Amniotic stem cell (primary cell): ENCODE measurements around the gene GPR141.

Experiments used
- DNase-seq: peaks from one replicate; lab custom pipeline; 2025; lab: John Stamatoyannopoulos, UW

The GPR141 gene

GRCh38 chr7:37732888-37733287 lies 49.3 kb downstream of the GPR141 start:
- no peak for DNase-seq

- no peak for DNase-seq
Observed at GRCh38 chr7:37735196-37735595, 51.6 kb downstream of the GPR141 start.

GRCh38 chr7:37738321-37738720 lies 54.8 kb downstream of the GPR141 start:
- no peak for DNase-seq

- no peak for DNase-seq
Observed at GRCh38 chr7:37740398-37740797, 56.8 kb downstream of the GPR141 start.

DNA sequence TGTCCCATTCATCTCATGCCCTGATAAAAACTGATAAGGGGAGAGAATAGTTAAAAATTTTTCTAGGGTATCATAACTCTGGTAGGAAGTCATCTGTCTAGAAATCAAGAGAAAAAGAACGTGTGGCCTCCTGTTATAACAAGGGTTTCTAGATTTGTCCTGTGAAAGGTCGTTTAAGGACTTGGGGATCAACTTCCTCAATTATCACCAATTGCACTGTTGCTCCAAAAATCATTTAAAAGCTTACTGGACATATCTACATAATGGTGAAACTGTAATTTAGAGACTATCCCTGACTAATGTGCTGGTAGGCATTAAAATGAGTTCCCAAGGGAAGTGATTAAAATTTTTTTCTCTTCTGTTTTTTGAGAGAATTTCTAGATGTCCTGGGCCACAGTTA lies 58.2 kb downstream of the GPR141 start:
- no peak for DNase-seq

- no peak for DNase-seq
Observed at GRCh38 chr7:37751096-37751495, 67.5 kb downstream of the GPR141 start.

DNA sequence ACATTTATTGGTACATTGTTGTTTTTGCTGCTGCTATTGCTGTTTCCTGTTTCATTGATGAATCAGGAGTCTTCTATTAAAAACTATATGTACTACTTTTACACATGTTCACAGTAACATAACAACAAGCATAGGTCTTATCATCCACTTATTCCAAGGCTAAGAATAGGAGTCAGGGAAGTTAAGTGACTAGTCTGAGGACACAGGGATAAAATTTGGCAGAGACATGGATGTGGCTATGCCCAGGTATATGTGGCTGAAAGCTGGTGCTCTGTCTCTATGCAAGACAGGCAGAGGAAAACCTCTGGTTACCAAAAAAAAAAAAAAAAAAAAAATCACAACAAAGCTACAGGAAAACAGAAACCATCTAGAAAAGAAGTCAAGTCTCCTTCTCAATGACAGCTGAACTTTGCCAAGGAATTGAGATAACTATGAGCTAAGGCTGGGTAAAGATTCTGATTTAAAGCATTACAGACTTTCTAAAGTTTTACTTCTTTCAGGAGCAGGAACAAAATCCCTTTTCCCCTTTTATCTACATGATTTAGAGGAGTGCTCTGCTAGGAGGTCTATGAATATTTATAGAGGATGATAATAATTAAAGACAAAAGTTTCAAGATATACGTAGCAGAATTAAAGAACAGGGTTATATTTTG lies 70.0 kb downstream of the GPR141 start:
- no peak for DNase-seq

- no peak for DNase-seq
Observed at GRCh38 chr7:37756797-37757551, 73.4 kb downstream of the GPR141 start.

- no peak for DNase-seq
Observed at GRCh38 chr7:37757563-37757962, 74.0 kb downstream of the GPR141 start.

- DNase-seq, result no peak
Observed at GRCh38 chr7:37758501-37759045, 75.0 kb downstream of the GPR141 start.

- DNase-seq, result no peak
Observed at GRCh38 chr7:37759526-37759925, 76.0 kb downstream of the GPR141 start.

- no peak for DNase-seq
Observed at GRCh38 chr7:37765421-37765829, 81.9 kb downstream of the GPR141 start.

DNA sequence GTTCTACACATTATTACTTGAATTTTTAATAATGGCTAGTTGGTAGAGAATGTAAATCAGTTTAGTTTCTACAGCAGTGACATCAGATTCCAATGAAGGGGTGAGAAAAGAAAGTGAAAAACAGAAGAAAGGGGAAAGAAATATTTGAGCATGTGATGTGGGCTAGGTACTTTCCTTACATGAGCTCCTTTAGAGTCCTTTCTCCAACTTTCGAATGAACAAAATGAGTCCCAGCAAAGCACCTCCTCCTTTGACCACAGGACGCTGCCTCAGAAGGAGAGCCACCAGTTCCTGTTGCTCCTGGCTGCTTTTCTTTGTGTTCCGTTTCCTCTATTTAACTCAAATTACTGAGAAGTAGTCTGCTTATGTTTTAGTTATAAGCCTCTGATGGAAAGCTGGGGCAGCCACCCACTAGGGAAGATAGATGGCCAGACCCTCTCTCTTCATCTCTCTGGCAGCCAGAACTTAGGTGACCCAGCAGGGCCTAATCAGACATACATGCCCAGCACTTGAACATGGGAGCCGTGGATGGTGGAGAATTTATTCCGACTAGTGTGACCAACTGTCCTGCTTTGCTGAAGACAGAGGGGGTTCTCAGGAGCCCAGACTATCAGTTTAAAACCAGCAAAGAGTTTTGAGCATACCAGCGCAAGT lies 82.4 kb downstream of the GPR141 start:
- no peak for DNase-seq

GRCh38 chr7:37768611-37769010 lies 85.0 kb downstream of the GPR141 start:
- DNase-seq, result no peak

GRCh38 chr7:37769291-37769690 lies 85.7 kb downstream of the GPR141 start:
- DNase-seq, result no peak

GRCh38 chr7:37769726-37770125 lies 86.2 kb downstream of the GPR141 start:
- DNase-seq, result no peak

GRCh38 chr7:37770838-37771237 lies 87.3 kb downstream of the GPR141 start:
- DNase-seq, result no peak

GRCh38 chr7:37771342-37771741 lies 87.8 kb downstream of the GPR141 start:
- DNase-seq, result no peak

DNA sequence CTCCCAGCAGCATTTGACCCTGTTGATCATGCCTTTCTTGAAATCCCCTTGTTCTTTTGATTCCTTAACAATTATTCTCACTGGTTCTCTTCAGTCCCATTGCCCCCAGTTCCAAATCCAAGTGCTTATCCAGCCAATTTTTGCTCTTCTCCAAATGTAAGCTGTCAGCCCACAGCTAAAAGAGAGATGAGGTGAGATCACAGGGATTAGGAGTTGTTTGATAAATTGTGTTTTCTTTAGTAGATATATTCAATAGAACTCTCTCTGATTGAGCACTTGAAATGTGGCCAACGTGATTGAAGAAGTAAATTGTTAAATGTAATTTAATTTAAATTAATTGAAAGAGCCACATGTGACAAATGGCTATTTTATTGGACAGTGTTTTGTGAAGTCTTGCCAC lies 88.2 kb downstream of the GPR141 start:
- no peak for DNase-seq

- DNase-seq, result no peak
Observed at GRCh38 chr7:37775921-37776320, 92.4 kb downstream of the GPR141 start.

DNA sequence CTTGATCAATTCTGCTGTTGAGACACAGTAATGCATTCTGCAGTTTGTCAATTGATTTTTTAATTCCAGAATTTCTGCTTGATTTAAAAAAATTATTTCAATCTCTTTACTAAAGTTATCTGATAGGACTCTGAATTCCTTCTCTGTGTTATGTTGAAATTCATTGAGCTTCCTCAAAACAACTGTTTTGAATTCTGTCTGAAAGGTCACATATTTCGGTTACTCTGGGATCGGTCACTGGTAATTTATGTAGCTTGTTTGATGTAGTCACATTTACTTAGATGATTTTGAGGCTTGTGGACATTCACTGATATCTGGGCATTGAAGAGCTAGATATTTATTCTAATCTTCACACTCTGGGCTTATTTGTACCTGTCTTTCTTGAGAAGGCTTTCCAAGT lies 97.6 kb downstream of the GPR141 start:
- DNase-seq, result no peak

- DNase-seq, result no peak
Observed at GRCh38 chr7:37782166-37782565, 98.6 kb downstream of the GPR141 start.

GRCh38 chr7:37784015-37784414 lies 100.4 kb downstream of the GPR141 start:
- DNase-seq, result no peak
